D721Med (cell line): Measurements from ENCODE around the gene GRAMD1A.
"Not testable (repeated sequence)": the region's sequence is repeated elsewhere in the genome, so short reads cannot be mapped to it uniquely, and the experiment has no call there.

ENCODE experiments used
- DNase-seq: peaks from one replicate; pipeline ENCODE4 v3.0.0; 2011; ENCODE audit warnings: low spot score; ENCODE audit not compliant: insufficient read length
- FAIRE-seq: peaks from 2 replicates; lab custom pipeline; 2011; peaks lifted over from hg19 to GRCh38; lab: Jason Lieb, UNC
- TF ChIP-seq, protein P1 (sequence below): IDR thresholded peaks from 2 replicates; pipeline ENCODE4 v1.5.1; 2012; ENCODE audit warnings: mild to moderate bottlenecking, control low read depth; ENCODE audit not compliant: insufficient read depth; ENCODE audit errors: missing control alignments

Gene GRAMD1A

DNA sequence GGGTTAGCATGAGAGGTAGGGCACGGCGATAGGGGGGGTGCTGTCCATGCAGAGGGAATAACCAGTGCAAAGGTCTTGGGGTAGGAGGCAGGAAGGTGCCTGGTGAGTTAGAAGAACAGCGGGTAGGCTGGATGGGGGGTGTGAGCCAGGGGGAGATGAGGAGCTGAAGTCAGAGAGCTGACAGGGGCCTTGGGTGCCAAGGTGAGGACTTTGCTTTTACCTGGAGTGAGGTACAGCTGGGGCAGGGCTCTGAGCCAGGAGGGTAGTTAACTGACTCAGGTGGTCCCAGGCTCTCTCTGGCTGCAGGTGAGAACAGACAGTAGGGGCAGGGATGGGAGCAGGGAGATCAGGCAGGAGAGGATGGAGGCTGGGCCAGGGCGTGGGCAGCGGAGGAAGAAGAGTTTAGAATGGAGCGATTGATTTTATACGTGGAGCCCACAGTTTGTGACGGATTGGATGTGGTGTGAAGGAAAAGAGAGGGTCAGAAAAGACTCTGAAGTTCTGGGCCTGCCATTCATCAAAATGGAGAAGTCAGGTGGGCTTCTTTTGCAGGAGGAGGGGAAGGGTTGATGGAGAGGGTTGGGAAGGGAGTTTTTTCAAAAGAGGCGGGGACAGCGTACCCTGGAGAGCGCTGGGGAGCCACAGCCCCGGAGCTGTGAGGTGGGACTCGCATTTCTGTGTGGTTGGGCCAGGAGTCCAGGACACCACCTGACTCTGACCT lies 1.2 kb upstream of the GRAMD1A start:
- no peak for FAIRE-seq
- TF ChIP-seq, protein P1, sequence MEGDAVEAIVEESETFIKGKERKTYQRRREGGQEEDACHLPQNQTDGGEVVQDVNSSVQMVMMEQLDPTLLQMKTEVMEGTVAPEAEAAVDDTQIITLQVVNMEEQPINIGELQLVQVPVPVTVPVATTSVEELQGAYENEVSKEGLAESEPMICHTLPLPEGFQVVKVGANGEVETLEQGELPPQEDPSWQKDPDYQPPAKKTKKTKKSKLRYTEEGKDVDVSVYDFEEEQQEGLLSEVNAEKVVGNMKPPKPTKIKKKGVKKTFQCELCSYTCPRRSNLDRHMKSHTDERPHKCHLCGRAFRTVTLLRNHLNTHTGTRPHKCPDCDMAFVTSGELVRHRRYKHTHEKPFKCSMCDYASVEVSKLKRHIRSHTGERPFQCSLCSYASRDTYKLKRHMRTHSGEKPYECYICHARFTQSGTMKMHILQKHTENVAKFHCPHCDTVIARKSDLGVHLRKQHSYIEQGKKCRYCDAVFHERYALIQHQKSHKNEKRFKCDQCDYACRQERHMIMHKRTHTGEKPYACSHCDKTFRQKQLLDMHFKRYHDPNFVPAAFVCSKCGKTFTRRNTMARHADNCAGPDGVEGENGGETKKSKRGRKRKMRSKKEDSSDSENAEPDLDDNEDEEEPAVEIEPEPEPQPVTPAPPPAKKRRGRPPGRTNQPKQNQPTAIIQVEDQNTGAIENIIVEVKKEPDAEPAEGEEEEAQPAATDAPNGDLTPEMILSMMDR = no peak
- DNase-seq = no peak

DNA sequence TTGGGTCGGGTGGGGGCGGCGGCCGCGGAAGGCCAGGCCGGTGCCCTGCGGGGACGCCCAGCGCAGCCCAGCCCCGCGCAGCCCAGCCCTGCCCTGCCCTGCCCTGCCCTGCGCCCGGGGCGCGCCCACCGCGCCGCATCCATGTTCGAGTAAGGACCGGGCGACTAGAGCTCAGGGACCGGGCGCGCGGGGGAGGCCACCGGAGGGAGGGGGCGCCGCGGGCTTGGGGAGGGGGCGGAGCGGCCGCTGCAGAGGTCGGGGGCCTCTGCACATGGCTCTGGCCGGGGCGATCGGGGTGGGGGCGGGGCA lies 169 bp downstream of the GRAMD1A start:
- no peak for FAIRE-seq
- DNase-seq = no peak
- TF ChIP-seq, protein P1 = no peak

DNA sequence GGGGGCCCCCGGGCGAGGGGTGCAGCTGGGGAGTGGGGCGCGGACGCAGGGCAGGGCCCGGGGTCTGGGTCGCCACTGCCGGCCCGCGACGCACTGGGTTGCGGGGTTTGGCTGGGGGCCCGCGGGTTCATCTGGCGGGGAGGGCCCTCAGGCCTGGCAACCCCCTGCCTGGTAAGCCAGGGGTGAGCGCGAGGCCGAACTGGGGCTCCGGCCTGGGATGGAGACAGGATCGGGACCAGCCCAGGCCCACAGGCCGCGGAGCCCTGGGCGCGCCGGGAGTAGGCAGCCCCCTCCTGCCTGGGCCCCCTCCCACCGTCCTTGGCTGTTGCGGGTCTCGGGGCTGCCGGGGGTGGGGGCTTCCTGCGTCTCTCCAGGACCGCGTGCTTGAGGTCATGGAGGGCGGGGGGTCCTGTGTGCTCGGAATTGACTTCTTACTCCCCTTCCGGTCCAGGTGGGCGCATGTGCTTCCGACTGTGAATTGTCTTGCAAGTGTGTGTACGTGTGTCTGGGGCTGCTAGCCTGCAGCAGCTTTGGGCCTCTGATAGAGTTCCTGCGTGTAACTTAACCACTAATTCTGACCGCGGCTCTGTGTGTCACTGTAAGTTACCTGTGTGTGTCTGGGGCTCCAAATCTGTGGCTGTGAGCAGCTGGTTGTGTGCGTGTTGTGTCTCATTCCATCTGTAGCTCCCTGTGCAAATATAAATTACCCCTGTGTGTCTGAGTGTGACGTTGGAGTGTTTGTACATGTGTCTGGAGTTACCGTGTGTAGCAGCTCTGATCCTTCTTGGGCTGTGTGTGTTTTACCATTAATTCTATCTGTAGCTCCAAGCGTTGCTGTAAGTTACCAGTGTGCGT lies 751 bp downstream of the GRAMD1A start:
- TF ChIP-seq, protein P1 = no peak
- DNase-seq (no peak), FAIRE-seq (no peak)

DNA sequence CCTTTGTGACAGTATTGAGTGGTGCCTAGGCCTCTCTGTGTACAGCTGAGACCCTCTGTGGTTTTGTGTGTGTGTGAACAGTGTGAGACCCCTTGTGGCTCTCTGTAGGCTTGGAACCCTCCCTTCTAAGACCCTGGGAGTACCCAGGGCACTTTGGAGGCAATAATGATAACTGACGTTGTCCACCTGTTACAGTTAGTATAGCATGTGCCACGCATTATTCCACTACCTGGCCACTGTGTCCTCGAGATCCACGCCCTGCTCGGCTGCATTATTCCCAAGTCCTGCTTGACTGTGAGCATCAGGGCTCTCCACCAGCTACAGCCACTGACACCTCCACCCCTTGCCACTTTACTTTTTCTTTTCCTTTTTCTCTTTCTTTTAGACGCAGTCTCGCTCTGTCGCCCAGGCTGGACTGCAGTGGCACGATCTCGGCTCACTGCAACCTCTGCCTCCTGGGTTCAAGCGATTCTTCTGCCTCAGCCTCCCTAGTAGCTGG lies 2.0 kb downstream of the GRAMD1A start:
- DNase-seq (no peak), FAIRE-seq (no peak)
- TF ChIP-seq, protein P1 = no peak

DNA sequence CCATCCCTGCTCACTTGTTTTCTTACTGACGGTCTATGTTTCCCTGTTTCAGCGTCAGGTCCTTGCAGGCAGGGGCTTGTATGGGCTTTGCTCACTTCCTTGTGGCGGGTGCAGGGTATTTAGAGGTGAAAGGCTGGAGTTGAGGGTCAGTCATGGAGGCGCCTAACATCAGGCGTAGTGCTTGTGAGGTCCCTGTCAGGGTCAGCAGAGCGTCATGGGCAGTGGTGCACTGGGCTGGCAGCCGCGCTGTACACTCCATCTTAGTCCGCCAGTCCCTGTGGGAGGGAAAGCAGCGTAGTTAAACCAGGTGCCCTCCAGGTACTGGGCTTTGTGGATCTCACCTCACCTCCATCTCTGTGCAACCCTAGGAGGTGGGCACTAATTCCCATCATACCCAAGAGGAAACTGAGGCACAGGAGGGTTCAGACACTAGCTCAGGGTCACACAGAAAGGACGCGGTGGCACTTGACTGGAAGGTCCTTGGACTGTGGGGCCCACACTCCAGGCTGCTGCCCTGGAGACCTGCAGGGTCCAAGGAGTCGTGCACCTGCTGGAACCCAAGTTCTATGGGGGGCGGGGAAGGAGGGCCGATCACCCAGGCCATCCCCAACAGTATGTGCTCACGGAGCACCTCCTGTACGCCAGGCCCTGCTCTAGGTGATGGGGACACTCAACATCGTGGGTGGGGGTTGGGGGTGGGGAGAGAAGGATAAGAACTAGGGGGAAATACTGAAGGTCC lies 4.6 kb downstream of the GRAMD1A start:
- TF ChIP-seq, protein P1 = no peak
- FAIRE-seq (no peak), DNase-seq (no peak)

DNA sequence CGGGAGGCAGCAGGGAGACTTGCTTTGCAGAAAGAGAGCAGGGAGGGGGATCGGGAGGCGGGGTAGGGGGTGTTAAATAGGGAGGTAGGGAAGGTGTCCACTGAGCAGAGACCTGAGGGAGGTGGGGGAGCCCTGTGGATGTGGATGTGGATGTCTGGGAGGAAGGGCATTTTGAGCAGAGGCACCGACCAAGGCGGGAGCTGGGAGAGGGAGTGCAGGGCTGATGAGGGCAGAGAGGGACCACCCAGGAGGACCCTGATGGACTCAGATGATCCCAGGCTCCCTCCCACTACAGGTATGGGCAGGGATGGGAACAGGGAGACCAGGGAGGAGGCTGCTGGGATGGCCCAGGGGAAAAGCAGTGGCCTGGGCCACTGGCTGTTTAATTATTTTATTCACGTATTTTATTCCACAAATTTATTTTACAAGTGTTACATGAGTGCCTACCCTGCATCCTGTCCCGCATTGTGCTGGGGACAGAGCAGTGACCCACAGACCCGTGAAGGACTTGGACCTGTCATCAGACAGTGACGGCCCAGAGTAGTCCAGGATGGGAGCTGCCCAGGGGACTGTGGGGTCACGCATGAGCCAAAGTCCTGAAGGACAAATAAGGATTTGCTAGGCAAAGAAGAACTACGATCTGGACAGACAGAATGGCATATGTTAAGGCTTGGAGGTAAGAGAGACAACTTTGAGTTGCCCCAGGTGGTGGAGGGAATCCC lies 5.3 kb downstream of the GRAMD1A start:
- FAIRE-seq = no peak
- DNase-seq = no peak
- TF ChIP-seq, protein P1 = no peak

DNA sequence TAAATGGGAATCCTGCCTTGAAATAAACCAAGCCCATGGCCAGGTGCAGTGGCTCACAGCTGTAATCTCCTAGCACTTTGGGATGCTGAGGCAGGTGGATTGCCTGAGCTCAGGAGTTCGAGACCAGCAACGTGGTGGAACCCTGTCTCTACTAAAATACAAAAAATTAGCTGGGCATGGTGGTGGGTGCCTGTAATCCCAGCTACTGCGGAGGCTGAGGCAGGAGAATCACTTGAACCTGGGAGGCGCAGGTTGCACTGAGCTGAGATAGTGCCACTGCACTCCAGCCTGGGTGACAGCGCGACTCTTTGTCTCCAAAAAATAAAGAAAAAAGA lies 5.9 kb downstream of the GRAMD1A start:
- not testable (repeated sequence) for DNase-seq, FAIRE-seq
